ENCODE results near the gene MAN1C1.

GRCh38 chr1:25648681-25649440 lies 32.3 kb downstream of the MAN1C1 start:
- TF ChIP-seq CTCF (IDR thresholded peaks at IDR 0.05) (no peak), RFX5 (IDR thresholded peaks at IDR 0.05; ENCODE audit: low read length) (no peak), MAX (IDR thresholded peaks at IDR 0.05; ENCODE audit: low read depth) (no peak), JUND (IDR thresholded peaks at IDR 0.05) (no peak), TAF1 (IDR thresholded peaks at IDR 0.05; ENCODE audit: borderline replicate concordance, low read depth, low read length) (no peak), GABPA (IDR thresholded peaks at IDR 0.05; ENCODE audit: low read depth) (no peak), FOXM1 (IDR thresholded peaks at IDR 0.05; ENCODE audit: low read depth) (no peak), ELF1 (IDR thresholded peaks at IDR 0.05) (no peak)
